Activated naive CD4-positive, alpha-beta T cell treated with anti-CD3 and anti-CD28 coated beads for 36 hours (primary cell): ENCODE data around the gene SLIT1. TPM values are rescaled to one million over a fixed set of nuclear protein-coding genes. Genes with fewer than 3 reads are reported as not detected.

Experiments used
- CTCF ChIA-PET: fragments of 350-600 bp; sonication (Branson Sonifier 250); formaldehyde crosslinking; loops from one replicate; lab custom pipeline; 2021; ENCODE audit warnings: antibody characterized with exemption; lab: Charles Lee
- DNase-seq: peaks from one replicate; pipeline ENCODE4 v3.0.0-alpha.2; 2020
- H3K27ac Mint-ChIP-seq: one replicate; pipeline ENCODE4 v1.8.0; 2021; ENCODE audit warnings: mild to moderate bottlenecking, mixed read lengths
- H3K27me3 Mint-ChIP-seq: one replicate; pipeline ENCODE4 v1.8.0; 2021; ENCODE audit warnings: low read depth, mixed read lengths
- H3K36me3 Mint-ChIP-seq: one replicate; pipeline ENCODE4 v1.8.0; 2021; ENCODE audit warnings: low read depth, mixed read lengths
- H3K4me1 Mint-ChIP-seq: one replicate; pipeline ENCODE4 v1.8.0; 2021; ENCODE audit warnings: low read depth, mixed read lengths
- H3K4me3 Mint-ChIP-seq: one replicate; pipeline ENCODE4 v1.8.0; 2021; ENCODE audit warnings: mild to moderate bottlenecking, moderate library complexity, mixed read lengths
- H3K9me3 Mint-ChIP-seq: one replicate; pipeline ENCODE4 v1.8.0; 2021; ENCODE audit warnings: mixed read lengths
- intact Hi-C: fragments of 100-400 bp; cut with micrococcal nuclease; formaldehyde crosslinking; loops from one replicate; pipeline ENCODE4 v1.15.1; 2023
- total RNA-seq, 2 experiments: library from RNA; stranded (reverse); gene quantifications; one replicate each; pipeline ENCODE4 v1.2.3, GENCODE V29; 2021

The SLIT1 gene
- total RNA-seq, 2 experiments from 2014 or later, result 0.44 to 0.60 TPM

DNA sequence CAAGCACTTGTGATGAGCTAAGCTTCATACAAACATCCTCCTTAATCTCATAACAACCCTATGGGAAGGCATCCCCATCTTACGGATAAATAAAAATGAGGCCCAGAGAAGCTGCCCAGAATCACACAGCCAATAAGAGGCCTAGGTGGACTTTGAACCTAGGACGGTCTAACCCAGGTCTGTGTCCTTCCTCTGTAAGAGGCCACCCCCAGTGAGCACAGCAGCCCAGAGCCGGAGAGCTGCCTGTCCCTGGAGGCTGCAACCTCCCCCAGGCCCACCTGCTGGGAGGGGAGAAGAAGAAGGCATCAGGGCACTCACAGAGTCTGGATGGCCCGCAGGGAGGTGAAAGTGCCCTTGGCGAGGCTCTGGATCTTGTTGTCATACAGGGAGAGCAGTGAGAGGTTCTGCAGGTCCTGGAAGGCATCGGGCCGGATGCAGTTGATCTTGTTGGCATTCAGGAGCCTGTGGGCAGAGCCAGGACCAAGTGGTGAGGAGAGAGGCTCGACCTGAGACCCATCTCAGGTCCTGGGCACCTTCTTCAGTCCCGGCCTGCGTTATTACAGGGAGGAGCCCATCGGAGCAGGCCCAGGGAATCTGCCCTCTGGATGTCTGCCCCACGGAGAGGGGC, 129.6 kb downstream of the SLIT1 start:
- H3K27ac Mint-ChIP-seq, result no peak overlapping the region
- no peaks in the 10 kb centered on the region for H3K27me3 Mint-ChIP-seq
- H3K36me3 Mint-ChIP-seq, result no peaks in the 10 kb centered on the region
- H3K4me1 Mint-ChIP-seq, result no peaks in the 10 kb centered on the region
- intact Hi-C loops, result no loop called here
- H3K4me3 Mint-ChIP-seq, result no peak overlapping the region
- peaks cover under 1% of the 10 kb centered on the region for H3K9me3 Mint-ChIP-seq
- CTCF ChIA-PET, result interaction anchor here (0.7 to 1.7 kb wide), 9 partner anchors 16 to 279 kb away, joined by 3 to 8 read pairs (median 4); no protein-coding TSS in a partner anchor
- no peak for DNase-seq

DNA sequence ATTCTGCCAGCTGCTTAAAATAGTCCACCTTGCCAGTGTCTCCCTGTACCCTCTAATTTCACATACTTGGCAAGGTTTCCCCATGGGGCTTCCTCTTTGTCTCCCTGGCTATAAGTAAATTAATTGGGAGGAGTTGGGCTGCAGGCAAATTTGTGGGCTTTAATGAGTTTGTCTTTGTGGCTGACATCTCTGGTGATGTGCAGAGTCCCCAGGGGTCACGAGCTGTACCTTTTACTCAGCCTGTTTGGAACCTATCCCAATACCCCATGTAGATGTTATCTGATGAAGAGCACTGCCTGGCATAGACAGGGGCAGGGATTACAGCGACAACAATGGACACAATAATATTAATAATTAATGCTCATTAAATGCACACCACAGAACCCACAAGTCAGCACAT, 132.5 kb downstream of the SLIT1 start:
- no peak for DNase-seq
- Mint-ChIP-seq H3K27me3 (peaks cover 2% of the 10 kb centered on the region), H3K4me1 (no peaks in the 10 kb centered on the region), H3K27ac (no peak overlapping the region), H3K9me3 (peaks cover 3% of the 10 kb centered on the region), H3K4me3 (no peak overlapping the region), H3K36me3 (no peaks in the 10 kb centered on the region)
- intact Hi-C loops, result no loop called here
- CTCF ChIA-PET, result interaction anchor here (0.8 to 1.7 kb wide), 3 partner anchors 27 to 1038 kb away, joined by 3 read pairs; no protein-coding TSS in a partner anchor

DNA sequence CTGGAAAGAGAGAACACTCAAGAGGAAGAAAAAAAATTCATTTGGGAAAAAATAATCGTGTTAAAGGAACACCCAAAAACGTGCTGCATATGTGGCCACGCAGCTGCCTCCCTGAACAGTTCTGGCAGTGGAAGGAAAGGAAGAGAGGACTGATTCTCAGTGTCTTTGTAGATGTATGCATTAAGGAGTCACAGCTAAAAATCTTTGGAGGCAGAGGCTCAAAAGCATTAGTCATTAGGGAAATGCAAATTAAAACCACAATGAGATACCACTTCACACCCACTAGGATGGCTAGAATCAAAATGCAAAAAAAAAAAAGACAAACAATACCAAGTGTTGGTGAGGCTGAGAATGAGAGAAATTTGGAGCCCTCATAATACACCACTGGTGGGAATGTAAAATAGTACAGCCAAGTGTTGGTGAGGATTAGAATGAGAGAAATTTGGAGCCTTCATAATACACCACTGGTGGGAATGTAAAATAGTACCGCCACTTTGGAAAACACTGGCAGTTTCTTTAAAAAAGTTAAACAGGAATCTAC, 134.7 kb downstream of the SLIT1 start:
- no peaks in the 10 kb centered on the region for H3K4me1 Mint-ChIP-seq
- peaks cover 2% of the 10 kb centered on the region for H3K27me3 Mint-ChIP-seq
- no peak for DNase-seq
- CTCF ChIA-PET, result interaction anchor here (1.2 to 2.4 kb wide), 4 partner anchors 14 to 159 kb away, joined by 3 to 16 read pairs (median 5); no protein-coding TSS in a partner anchor
- no peak overlapping the region for H3K4me3 Mint-ChIP-seq
- intact Hi-C loops, result no loop called here
- H3K36me3 Mint-ChIP-seq, result no peaks in the 10 kb centered on the region
- no peak overlapping the region for H3K27ac Mint-ChIP-seq
- peaks cover 3% of the 10 kb centered on the region for H3K9me3 Mint-ChIP-seq

DNA sequence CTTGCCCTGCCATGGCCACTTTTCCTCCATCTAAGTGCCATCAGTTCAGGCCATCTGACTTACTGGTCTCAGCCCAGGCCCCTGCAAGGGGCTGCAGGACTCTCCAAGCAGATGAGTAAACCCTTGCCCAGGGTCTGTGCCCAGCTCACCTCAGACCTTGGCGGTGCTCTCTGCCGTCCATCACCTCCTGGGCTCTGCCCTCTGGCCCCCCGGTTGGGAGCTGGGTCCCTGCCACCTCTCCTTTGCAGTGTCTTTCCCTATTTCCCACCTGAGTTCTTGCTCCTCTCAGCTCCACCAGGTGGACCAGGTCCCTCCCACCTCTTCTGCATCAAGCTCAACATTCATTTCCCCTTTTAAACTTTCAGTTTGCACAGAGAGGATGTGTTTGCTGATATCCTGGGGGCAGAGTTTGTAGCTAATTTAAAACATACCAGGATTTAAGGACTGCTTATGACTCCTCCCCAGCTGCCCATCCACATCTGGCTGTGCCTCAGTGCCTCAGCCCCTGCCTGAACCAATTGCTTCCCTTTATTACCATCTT, 135.5 kb downstream of the SLIT1 start:
- intact Hi-C loops, result no loop called here
- Mint-ChIP-seq H3K4me1 (no peaks in the 10 kb centered on the region), H3K4me3 (no peak overlapping the region), H3K27me3 (peaks cover 2% of the 10 kb centered on the region), H3K27ac (no peak overlapping the region), H3K9me3 (peaks cover 3% of the 10 kb centered on the region), H3K36me3 (no peaks in the 10 kb centered on the region)
- CTCF ChIA-PET, result interaction anchor here (1.2 to 2.4 kb wide), 4 partner anchors 14 to 160 kb away, joined by 3 to 16 read pairs (median 5); no protein-coding TSS in a partner anchor
- no peak for DNase-seq

DNA sequence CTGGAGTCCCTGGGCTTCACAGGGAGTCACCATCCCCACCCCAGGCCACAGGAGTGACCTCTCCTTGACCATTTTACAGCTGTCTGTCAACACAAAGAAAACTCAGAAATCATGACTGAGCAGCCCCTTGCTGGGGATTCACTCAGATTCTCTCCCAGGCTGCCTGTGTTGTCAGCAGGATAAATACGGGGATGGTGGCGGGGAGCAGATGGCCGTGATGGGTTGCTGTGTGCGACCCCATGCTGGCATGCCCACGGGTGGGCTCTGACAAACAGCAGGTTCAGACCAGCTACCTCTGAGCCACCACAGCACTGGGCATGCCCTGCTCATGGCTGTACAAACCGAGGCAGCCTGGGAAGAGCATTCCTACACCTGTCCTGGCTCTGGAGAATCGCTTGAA, 136.1 kb downstream of the SLIT1 start:
- CTCF ChIA-PET, result interaction anchor here (1.4 to 2.4 kb wide), 2 partner anchors 13 to 23 kb away, joined by 6 to 16 read pairs; no protein-coding TSS in a partner anchor
- Mint-ChIP-seq H3K9me3 (peaks cover 3% of the 10 kb centered on the region), H3K4me1 (no peaks in the 10 kb centered on the region), H3K27ac (no peak overlapping the region), H3K4me3 (no peak overlapping the region), H3K27me3 (peaks cover 2% of the 10 kb centered on the region), H3K36me3 (no peaks in the 10 kb centered on the region)
- intact Hi-C loops, result no loop called here
- DNase-seq, result no peak

DNA sequence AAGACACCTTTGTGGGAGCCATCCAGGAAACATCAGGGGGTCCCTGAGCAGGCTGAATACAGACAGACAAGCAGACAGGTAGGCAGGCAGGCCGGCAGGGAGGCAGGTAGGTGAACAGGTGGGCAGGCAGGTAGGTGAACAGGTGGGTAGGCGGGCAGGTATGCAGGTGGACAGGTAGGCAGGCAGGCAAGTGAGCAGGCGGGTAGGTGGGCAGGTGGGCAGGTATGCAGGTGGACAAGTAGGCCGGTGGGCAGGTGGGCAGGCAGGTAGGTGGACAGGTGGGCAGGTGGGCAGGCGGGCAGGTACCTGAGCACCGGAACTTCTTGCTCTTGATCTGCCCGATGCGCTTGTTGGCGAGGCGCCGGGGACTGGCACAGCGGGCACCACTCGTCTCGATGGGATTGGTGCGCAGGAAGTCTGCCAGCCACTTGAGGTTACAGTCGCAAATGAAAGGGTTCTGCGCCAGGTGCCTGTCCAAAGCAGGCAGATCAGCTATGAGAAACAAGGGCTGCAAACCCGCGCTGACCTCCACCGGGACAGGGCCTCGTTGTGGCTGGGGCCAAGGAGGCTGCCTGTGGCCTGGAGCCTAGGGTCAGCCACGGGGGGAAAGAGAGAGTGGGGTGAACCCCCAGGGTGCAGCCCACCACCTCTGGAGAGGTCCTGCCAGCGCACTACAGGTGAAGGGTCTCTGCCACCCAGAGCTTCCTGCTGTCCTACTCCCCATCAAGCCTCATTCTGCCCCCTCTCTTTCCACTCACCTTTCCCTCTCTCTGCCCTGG, 136.9 kb downstream of the SLIT1 start:
- Mint-ChIP-seq H3K4me1 (no peaks in the 10 kb centered on the region), H3K4me3 (no peak overlapping the region), H3K9me3 (peaks cover 3% of the 10 kb centered on the region), H3K36me3 (no peaks in the 10 kb centered on the region), H3K27ac (no peak overlapping the region), H3K27me3 (peaks cover 2% of the 10 kb centered on the region)
- intact Hi-C loops, result no loop called here
- DNase-seq, result no peak
- CTCF ChIA-PET, result interaction anchor here (2.4 kb wide), 1 partner anchor 12 kb away, joined by 16 read pairs; no protein-coding TSS in a partner anchor

DNA sequence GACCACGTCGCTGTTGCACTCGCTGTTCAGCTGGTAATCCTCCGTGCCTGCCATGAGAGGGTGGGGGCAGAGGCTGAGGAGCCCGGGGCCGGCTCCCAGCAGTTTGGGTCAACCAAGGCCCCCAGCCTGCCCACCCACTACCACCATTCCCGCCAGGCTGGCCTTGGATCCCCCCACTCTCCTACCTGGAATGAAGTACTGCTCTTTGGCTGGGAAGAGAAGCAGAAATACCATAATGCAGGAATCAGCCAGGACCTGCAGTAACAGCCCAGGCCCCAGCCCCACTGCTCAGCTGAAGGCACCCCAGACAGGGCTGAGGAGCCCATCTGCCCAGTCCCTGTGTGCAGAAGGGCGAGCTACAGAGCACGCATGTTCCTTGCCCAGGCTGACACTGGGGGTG, 138.0 kb downstream of the SLIT1 start:
- CTCF ChIA-PET, result no interaction called here
- H3K9me3 Mint-ChIP-seq, result peaks cover 3% of the 10 kb centered on the region

DNA sequence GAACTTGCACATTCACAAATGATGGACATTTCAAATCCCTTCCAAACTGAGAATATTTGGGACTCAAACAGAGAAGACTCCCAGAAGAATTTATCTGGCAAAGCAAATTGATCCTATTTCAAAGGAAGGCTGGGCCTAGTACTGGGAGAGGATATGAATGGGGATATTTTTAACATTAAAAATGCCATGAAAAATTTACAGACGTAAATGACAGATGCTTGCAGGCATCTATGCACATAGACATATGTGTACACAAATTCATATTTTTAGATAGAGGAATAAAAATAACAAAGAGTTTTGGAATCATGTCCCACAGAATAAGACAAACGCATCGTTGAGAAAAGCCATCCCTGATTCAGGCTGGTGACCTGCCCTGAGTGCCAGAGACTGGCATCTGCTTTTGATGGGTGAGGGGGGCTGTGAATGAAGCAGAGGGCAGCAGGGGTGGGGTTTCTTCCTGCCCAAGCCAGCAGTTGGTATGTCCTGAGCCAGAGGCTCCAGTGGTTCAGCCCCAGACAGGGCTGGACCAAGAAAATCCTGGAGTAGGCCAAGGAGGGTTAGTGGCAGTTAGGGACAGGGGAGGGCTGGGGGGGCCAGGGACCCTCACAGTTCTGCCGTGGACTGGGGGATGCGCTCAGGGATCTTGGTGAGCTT, 138.5 kb downstream of the SLIT1 start:
- peaks cover 2% of the 10 kb centered on the region for H3K27me3 Mint-ChIP-seq
- peaks cover 3% of the 10 kb centered on the region for H3K9me3 Mint-ChIP-seq
- CTCF ChIA-PET, result interaction anchor here (1.1 kb wide), 1 partner anchor 22 kb away, joined by 3 read pairs; no protein-coding TSS in a partner anchor
- DNase-seq, result no peak
- H3K4me1 Mint-ChIP-seq, result no peaks in the 10 kb centered on the region
- H3K36me3 Mint-ChIP-seq, result no peaks in the 10 kb centered on the region
- H3K27ac Mint-ChIP-seq, result no peak overlapping the region
- no peak overlapping the region for H3K4me3 Mint-ChIP-seq
- intact Hi-C loops, result no loop called here

More for the DNA sequence above, 138.0 kb downstream of the SLIT1 start:
- Mint-ChIP-seq H3K27ac (no peak overlapping the region), H3K36me3 (no peaks in the 10 kb centered on the region), H3K27me3 (peaks cover 2% of the 10 kb centered on the region), H3K4me3 (no peak overlapping the region), H3K4me1 (no peaks in the 10 kb centered on the region)
- intact Hi-C loops, result no loop called here
- DNase-seq, result no peak

DNA sequence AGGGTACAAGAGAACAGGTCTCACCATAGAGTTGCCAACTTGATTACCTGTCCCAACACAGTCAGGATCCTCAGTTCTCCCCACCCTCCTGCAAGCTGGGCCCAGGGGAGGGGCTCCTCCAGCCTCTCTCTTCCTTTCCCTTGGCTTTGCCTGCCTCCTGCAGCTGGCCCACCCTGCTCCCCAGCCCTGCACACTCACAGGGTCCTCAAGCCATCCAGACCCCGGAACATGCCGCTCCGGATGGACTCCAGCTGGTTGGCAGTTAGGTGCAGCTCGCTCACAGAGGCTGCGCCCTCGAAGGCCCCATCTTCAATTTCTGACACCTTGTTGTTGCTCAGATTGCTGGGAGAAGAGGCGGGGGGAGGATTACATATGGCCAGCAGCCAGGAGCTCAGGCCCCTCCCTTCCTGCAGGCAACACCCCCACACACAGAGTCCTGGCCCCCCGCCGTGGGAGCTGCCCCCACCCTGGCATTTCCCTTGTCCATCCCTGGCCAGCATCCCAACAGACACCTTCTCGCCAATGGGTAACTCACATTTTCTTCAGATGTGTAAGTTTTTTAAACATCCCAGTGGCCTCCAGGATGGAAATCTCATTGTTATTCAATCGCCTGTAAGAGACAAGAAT, 139.2 kb downstream of the SLIT1 start:
- CTCF ChIA-PET, result interaction anchor here (1.1 to 1.5 kb wide), 2 partner anchors 9 to 21 kb away, joined by 3 to 5 read pairs; no protein-coding TSS in a partner anchor
- Mint-ChIP-seq H3K9me3 (peaks cover 3% of the 10 kb centered on the region), H3K36me3 (no peaks in the 10 kb centered on the region), H3K4me1 (no peaks in the 10 kb centered on the region), H3K27ac (no peak overlapping the region), H3K4me3 (no peak overlapping the region), H3K27me3 (peaks cover 2% of the 10 kb centered on the region)
- DNase-seq, result no peak
- intact Hi-C loops, result no loop called here

DNA sequence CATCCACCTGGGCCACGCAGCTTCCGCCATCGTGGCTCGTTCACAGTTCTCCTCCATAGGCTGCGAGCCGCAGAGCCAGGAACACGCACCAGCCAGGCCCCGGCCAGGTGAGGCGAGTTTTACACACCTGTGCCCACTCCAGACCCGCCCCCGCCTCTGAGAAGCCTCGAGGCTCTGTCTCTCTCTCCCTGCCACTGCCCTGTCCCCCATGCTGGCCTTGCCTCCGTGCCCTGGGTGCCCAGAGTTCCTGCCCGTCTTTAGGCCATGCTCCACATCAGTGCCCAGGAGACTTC, 142.2 kb downstream of the SLIT1 start:
- Mint-ChIP-seq H3K9me3 (no peaks in the 10 kb centered on the region), H3K4me3 (no peak overlapping the region), H3K27me3 (no peaks in the 10 kb centered on the region), H3K4me1 (no peaks in the 10 kb centered on the region), H3K36me3 (no peaks in the 10 kb centered on the region), H3K27ac (no peak overlapping the region)
- DNase-seq, result no peak
- CTCF ChIA-PET, result interaction anchor here (1.3 kb wide), 1 partner anchor 167 kb away, joined by 5 read pairs; no protein-coding TSS in a partner anchor
- intact Hi-C loops, result no loop called here

DNA sequence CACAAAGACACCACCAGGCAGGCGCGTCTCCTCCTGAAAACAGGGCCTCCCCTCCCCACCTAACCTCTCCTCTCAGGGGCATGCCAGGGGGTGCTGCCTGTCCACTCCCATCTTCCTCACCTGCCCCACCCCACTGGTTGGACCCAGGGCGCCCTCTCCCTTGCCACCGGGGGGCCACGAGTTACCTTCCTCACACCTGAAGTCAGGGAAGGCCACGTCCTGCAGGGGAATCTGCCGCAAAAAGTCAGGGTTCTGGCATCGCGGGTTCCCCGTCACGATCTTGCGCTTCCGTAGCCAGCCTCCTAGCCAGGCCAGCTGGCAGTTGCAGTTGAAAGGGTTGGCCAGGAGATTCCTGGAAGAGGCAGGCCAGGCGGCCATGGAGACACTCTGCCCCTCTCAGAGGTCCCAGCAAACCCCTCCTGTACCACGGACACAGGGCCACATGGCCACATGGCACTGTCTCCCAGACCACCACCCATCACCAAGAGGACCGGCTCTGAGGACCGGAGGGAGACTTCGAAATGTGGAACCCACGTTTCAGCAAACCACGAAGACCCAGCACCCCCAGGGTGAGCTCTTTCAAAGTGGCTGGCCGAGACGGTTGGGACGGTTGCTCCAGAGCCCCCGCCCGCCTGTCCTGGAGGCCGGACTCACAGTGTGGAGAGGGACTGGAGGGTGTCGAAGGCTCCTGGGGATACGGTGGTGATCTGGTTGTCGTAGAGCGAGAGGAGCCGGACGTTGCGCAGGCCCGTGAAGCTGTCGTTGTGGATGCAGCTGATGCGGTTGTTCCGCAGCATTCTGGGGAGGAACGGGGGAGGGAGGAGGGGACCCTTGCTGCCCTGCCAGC, 142.8 kb downstream of the SLIT1 start:
- no peaks in the 10 kb centered on the region for H3K27me3 Mint-ChIP-seq
- no peak for DNase-seq
- H3K4me1 Mint-ChIP-seq, result peaks cover 3% of the 10 kb centered on the region
- CTCF ChIA-PET, result interaction anchor here (1.3 kb wide), 1 partner anchor 168 kb away, joined by 5 read pairs; no protein-coding TSS in a partner anchor
- H3K9me3 Mint-ChIP-seq, result no peaks in the 10 kb centered on the region
- no peak overlapping the region for H3K27ac Mint-ChIP-seq
- intact Hi-C loops, result no loop called here
- H3K36me3 Mint-ChIP-seq, result no peaks in the 10 kb centered on the region
- no peak overlapping the region for H3K4me3 Mint-ChIP-seq
